Stimulated activated CD4-positive, alpha-beta T cell treated with anti-CD3 and anti-CD28 coated beads, TNF-alpha, amount 100 ng/mL, for 48 hours (primary cell): Measurements from ENCODE around the gene PPP1R3E.

Experiments
- DNase-seq, 3 donors: peaks; one replicate each; pipeline ENCODE4 v3.0.0-alpha.2; 2020; ENCODE audit warnings: low read depth in 3 of 3

The PPP1R3E gene

DNA sequence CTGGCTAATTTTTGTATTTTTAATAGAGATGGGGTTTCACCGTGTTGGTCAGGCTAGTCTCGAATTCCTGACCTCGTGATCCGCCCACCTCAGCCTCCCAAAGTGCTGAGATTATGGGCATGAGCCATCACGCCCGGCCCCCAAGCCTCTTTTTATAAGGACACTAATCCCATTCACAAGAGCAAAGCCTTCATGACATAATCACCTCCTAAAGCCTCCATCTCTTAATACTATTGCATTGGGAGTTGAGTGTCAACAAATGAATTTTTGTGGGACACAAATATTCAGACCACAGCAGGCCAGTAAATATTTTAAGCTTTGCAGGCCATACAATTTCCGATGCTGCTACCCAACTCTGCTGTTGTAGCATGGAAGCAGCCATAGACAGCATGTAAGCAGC, 54.1 kb downstream of the PPP1R3E start:
- no peak for DNase-seq
